HG03108 (cell line): ENCODE data around the gene RHOT2.
A peak's percentile ranks its signal among the peaks of the same experiment; 100 is the strongest.

Experiments
- ATAC-seq: cut with Tn5 transposase; IDR thresholded peaks from one replicate; pipeline ENCODE4 v1.9.1; 2021; ENCODE audit warnings: moderate library complexity; ENCODE audit not compliant: unreplicated experiment

The RHOT2 gene

GRCh38 chr16:667780-668518, at the start of gene RHOT2:
TSS of gene RHOT2 (plus strand) at chr16:668132. CDS start at chr16:668200, 68 bp downstream.
- peak; percentile 76 for ATAC-seq

GRCh38 chr16:619476-620100, 48.3 kb upstream of the RHOT2 start:
- ATAC-seq = no peak

- ATAC-seq = no peak
Observed at GRCh38 chr16:620700-621525, 47.0 kb upstream of the RHOT2 start.

GRCh38 chr16:621526-622105, 46.3 kb upstream of the RHOT2 start:
- no peak for ATAC-seq

GRCh38 chr16:622920-623280, 45.0 kb upstream of the RHOT2 start:
- ATAC-seq = no peak

GRCh38 chr16:624526-625070, 43.3 kb upstream of the RHOT2 start:
- no peak for ATAC-seq

- no peak for ATAC-seq
Observed at GRCh38 chr16:625117-625976, 42.6 kb upstream of the RHOT2 start.

- ATAC-seq = no peak
Observed at GRCh38 chr16:625977-626765, 41.8 kb upstream of the RHOT2 start.

GRCh38 chr16:626787-627453, 41.0 kb upstream of the RHOT2 start:
- no peak for ATAC-seq

- no peak for ATAC-seq
Observed at GRCh38 chr16:627454-628239, 40.3 kb upstream of the RHOT2 start.

GRCh38 chr16:628321-629061, 39.4 kb upstream of the RHOT2 start:
- no peak for ATAC-seq

GRCh38 chr16:629185-629832, 38.6 kb upstream of the RHOT2 start:
- ATAC-seq = no peak

GRCh38 chr16:629833-630248, 38.1 kb upstream of the RHOT2 start:
- ATAC-seq = no peak

- ATAC-seq = no peak
Observed at GRCh38 chr16:630249-630814, 37.6 kb upstream of the RHOT2 start.

GRCh38 chr16:630815-631405, 37.0 kb upstream of the RHOT2 start, which contains the start of gene WFIKKN1:
TSS of gene WFIKKN1 (plus strand) at chr16:630985. CDS start at chr16:631254, 269 bp downstream.
- ATAC-seq = no peak

GRCh38 chr16:631808-632358, 36.0 kb upstream of the RHOT2 start:
- ATAC-seq = no peak
